GM10266 (cell line): ENCODE data around the gene SORCS2.
"Not testable (repeated sequence)": the region's sequence is repeated elsewhere in the genome, so short reads cannot be mapped to it uniquely, and the experiment has no call there.

Experiments used
- DNase-seq: peaks from one replicate; pipeline ENCODE4 v3.0.0; 2012; ENCODE audit errors: extremely low spot score
- TF ChIP-seq, protein P1 (sequence below): IDR thresholded peaks from 2 replicates; pipeline ENCODE4 v1.5.1; 2012; ENCODE audit warnings: mild to moderate bottlenecking, low read depth; ENCODE audit not compliant: control insufficient read depth, insufficient read depth; ENCODE audit errors: missing control alignments

The SORCS2 gene

GRCh38 chr4:7208509-7209451 is 16.4 kb downstream of the SORCS2 start:
- TF ChIP-seq, protein P1, sequence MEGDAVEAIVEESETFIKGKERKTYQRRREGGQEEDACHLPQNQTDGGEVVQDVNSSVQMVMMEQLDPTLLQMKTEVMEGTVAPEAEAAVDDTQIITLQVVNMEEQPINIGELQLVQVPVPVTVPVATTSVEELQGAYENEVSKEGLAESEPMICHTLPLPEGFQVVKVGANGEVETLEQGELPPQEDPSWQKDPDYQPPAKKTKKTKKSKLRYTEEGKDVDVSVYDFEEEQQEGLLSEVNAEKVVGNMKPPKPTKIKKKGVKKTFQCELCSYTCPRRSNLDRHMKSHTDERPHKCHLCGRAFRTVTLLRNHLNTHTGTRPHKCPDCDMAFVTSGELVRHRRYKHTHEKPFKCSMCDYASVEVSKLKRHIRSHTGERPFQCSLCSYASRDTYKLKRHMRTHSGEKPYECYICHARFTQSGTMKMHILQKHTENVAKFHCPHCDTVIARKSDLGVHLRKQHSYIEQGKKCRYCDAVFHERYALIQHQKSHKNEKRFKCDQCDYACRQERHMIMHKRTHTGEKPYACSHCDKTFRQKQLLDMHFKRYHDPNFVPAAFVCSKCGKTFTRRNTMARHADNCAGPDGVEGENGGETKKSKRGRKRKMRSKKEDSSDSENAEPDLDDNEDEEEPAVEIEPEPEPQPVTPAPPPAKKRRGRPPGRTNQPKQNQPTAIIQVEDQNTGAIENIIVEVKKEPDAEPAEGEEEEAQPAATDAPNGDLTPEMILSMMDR: no peak
- no peak for DNase-seq

DNA sequence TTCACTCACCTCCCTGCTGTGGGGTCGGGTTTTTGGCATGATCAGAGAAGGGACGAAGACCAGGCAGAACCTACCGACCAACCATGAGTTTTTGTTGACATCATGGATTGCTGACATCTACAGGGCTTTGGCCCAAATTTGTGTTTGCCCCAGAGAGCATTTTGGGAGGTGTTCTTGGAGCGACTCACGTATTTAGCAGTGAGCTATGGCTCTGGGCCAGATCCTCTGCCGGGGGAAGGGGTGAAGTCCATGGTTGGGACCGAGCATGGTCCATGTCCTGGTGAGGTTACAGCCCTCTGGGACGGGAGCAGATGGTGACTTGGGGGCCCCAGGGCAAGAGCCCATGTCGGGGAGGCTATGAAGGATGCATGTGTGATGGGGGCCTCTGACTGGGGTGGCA is 17.4 kb downstream of the SORCS2 start:
- no peak for DNase-seq
- TF ChIP-seq, protein P1: no peak

DNA sequence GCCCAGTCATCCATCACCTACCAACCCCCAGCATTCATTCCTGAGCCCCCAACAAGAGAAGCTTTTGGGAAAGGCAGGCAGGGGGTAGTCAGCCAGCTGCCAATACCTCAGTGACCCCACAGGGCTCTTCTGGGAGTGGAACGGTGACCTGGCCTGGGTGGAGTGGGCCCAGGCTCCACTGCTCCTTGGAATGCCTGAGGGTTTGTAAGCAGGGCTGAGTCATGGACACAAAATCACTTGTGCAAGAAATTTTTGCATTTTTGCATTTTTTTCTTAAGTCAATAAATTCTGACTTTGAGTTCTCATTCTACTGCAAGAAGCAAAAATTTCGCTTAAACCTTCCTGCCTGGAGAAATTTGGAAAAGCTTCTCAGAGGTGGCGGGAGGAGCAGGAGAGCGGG is 18.5 kb downstream of the SORCS2 start:
- no peak for DNase-seq
- TF ChIP-seq, protein P1: no peak

DNA sequence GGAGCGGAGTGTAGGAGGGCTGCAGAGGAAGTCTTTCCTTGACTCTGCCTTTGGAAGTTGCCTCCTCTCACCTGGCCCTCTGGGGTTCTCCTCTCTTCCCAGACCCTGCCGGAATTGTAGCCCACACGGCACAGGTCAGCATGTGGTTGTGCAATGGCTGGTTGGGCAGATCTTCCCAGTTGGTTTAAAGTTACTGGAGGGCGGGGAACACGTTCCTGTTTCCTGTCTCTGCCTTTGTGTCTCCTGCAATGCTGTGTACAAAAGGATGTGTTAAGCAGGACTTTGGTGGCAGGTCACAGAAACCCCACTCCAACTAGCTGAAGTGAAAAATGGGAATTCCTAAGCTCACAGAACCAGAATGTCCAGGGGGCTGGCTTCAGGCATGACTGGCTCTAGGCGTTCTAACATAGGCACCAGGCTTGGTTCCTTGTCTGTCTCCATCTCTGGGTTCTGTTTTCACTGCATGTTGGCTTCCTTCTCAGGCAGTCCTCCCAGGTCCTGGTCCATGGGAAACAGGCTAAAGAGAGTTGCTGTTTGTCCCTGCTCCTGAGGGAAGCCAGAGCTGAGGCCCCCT is 19.9 kb downstream of the SORCS2 start:
- no peak for DNase-seq
- TF ChIP-seq, protein P1: no peak

DNA sequence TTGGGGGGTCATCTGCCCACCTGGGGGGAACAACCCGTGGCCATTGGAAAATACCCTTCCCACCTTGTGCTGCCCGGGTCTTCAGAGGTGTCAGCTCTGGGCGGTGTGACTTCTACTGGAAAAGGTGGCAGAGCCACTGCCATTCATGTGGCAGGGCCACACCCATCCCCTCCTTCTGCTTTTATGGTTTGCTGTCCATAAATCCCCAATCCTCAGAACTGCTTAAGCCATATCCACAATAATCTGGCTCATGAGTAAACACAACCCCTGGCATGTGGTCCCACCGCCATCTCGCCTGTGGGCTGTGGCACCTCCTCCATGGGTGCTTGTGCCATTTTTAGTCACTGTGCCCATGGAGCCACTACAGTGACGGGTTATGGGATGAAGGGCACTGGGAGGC is 20.6 kb downstream of the SORCS2 start:
- no peak for DNase-seq
- TF ChIP-seq, protein P1: no peak

- DNase-seq: no peak
- TF ChIP-seq, protein P1: no peak
These were observed 21.5 kb downstream of the SORCS2 start for GRCh38 chr4:7213807-7214206.

DNA sequence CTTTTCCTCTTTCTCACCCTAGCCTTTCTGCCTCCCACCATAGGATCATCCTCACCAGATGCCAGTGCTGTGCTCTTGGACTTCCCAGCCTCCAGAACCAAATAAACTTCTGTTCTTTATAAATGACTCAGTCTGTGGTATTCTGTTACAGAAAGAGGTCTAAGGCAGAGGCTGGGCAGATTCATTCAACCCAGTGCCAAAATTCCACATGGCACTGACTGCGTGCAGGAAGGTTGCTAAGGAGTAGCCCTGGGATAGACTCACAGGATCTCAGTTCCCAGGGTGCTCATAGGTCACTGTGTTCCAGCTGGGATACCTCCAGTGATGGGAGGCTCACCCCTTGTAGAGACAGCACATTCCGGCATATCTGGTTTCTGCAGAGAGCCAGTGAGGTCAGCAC is 22.0 kb downstream of the SORCS2 start:
- DNase-seq: no peak

GRCh38 chr4:7215187-7215586 is 22.8 kb downstream of the SORCS2 start:
- not testable (repeated sequence) for DNase-seq

More for the DNA sequence above, 22.0 kb downstream of the SORCS2 start:
- TF ChIP-seq, protein P1: no peak
